GM10266 (cell line): ENCODE measurements around the gene CAPN10.
"Not testable (repeated sequence)": the region's sequence is repeated elsewhere in the genome, so short reads cannot be mapped to it uniquely, and the experiment has no call there.

ENCODE experiments used
- DNase-seq: peaks from one replicate; pipeline ENCODE4 v3.0.0; 2012; ENCODE audit errors: extremely low spot score
- TF ChIP-seq, protein P1 (sequence below): IDR thresholded peaks from 2 replicates; pipeline ENCODE4 v1.5.1; 2012; ENCODE audit warnings: mild to moderate bottlenecking, low read depth; ENCODE audit not compliant: control insufficient read depth, insufficient read depth; ENCODE audit errors: missing control alignments

The CAPN10 gene

DNA sequence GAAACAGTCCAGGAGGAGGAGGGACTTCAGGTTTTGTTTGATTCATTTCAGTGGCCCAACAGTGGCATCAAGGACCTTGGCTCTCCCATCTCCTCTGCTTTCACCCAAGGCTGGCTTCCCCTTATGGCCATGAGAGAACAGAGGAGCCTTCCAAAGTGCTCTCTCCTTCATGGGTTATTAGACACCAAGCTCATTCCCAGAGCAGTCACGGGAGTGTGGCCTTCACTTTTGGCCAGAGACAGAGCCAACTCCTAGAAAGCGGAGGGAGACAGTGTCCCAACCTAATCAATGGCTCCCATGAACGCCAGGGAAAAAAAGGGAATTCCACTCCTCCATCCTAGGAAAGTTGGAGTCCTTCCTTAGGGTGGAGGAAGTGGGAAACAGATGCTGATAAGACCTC lies 27.2 kb upstream of the CAPN10 start:
- DNase-seq: no peak
- TF ChIP-seq, protein P1, sequence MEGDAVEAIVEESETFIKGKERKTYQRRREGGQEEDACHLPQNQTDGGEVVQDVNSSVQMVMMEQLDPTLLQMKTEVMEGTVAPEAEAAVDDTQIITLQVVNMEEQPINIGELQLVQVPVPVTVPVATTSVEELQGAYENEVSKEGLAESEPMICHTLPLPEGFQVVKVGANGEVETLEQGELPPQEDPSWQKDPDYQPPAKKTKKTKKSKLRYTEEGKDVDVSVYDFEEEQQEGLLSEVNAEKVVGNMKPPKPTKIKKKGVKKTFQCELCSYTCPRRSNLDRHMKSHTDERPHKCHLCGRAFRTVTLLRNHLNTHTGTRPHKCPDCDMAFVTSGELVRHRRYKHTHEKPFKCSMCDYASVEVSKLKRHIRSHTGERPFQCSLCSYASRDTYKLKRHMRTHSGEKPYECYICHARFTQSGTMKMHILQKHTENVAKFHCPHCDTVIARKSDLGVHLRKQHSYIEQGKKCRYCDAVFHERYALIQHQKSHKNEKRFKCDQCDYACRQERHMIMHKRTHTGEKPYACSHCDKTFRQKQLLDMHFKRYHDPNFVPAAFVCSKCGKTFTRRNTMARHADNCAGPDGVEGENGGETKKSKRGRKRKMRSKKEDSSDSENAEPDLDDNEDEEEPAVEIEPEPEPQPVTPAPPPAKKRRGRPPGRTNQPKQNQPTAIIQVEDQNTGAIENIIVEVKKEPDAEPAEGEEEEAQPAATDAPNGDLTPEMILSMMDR: no peak

DNA sequence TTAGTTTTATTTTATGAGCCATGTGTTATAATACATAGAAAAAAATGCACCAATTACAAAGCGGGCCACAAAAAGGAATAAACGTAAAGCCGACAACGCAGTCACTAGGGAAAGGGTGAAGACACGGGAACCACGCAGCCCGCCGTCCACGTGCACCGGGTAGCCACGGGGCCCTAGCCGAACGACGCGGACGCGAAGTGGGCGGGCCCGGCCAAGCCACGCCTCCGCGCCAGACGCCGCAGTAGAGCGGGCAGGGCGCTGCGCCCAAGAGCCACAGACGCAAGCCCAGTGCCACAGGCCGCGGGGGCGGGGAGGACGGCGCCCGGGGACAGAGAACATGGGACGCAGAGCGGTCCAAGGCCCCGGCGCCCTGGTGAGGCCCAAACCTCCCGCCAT lies 26.5 kb upstream of the CAPN10 start, which contains the start of gene DUSP28:
DUSP28 (plus strand) TSS at position 274 of the 396 bp plus-strand sequence. CDS start 328 bp downstream, outside the sequence.
- TF ChIP-seq, protein P1: no peak
- peak; percentile 95 for DNase-seq

DNA sequence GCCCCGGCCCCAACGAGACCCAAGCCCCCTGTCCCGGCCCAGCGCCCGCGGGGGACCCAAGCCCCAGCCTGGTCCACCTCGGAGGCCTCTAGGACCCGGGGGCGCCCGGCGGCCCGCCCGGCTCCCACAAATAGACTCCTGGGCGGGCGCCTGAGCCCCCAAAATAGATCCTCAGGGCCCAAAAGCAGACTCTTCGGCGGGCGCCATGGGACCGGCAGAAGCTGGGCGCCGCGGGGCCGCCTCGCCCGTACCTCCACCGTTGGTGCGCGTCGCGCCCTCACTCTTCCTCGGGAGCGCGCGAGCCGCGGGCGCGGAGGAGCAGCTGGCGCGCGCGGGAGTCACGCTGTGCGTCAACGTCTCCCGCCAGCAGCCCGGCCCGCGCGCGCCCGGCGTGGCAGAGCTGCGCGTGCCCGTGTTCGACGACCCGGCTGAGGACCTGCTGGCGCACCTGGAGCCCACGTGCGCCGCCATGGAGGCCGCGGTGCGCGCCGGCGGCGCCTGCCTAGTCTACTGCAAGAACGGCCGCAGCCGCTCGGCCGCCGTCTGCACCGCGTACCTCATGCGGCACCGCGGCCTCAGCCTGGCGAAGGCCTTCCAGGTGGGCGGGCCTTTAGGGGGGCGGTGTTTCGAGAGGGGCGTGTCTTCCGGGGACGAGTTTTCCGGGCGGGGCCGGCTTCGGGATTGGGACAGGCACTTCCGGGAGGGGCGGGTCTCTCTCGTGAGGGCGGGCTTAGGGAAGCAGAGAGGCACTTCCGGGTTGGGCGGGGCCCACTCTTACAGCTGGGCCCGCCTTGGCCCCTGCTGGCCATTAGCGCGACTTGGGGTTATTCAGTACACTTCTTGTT lies 25.8 kb upstream of the CAPN10 start:
- peak; percentile 98 for DNase-seq
- TF ChIP-seq, protein P1: no peak

DNA sequence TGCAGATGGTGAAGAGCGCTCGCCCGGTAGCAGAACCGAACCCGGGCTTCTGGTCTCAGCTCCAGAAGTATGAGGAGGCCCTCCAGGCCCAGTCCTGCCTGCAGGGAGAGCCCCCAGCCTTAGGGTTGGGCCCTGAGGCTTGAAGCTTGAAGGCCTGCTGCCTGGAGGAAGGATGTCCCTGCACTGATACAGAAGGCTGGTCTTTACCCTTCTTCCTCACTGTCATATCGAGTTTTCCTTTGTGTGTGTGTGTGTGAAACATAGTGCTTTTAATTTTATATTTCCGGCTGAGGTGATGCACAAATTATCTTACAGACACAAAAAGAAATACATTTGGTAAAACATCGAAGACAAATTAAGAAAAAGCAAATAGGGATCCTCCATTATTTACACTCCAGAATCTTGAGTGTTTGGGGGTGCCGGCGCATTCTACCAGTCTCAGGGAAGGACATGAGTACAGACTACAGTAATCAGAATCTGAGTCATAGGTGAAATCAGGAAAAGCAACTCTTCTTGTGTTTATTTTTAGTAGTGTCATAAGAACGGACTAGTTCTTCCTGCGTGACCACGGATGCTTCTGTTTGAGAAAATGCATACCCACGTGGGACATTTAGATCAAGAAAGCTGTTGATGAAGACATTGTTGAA lies 25.1 kb upstream of the CAPN10 start:
- DNase-seq: no peak
- TF ChIP-seq, protein P1: no peak

DNA sequence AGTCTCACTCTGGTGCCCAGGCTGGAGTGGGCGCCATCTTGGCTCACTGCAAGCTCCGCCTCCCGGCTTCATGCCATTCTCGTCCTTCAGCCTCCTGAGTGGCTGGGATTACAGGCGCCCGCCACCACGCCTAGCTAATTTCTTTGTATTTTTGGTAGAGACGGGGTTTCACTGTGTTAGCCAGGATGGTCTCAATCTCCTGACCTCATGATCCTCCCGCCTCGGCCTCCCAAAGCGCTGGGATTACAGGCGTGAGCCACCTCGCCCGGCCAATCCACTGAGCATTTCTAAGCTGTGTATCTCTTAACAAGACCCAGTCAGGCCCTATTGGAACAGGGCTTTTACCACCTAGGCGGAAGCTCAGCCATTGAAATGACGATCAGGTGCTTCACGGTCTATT lies 23.3 kb upstream of the CAPN10 start:
- not testable (repeated sequence) for DNase-seq

DNA sequence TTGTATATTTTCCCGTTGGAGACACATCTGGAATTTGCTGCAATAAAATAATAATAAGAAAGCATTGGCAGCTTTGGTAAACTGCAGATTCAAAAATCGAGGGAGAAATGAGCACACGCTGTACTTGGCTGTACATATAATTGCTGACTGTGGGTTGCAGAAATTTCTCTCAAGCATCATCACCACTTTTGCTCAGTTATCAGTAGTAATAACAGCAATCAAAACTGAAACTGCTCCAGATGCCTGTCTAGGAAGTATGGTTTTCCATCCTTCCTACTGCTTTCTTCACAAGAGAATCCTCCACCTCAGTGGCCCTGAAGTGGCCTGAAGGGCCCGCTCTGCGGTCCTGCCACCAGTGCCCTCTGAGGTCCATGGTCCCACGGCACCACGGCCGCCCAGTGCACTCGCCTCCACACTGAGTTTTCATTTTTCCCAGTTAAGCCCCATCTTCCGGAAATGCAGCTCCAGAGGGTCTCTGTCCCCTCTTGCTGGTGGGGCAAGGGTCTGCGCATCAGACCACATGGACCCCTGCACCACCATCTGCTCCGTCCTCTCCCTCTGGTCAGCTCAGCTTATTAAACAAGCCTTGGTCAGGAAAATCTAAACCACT lies 22.5 kb upstream of the CAPN10 start:
- no peak for DNase-seq

More for the DNA sequence above, 22.5 kb upstream of the CAPN10 start:
- TF ChIP-seq, protein P1: no peak
